GM12891 (cell line): ENCODE measurements around the gene TNS1.

ENCODE experiments used
- DNase-seq: peaks from one replicate; pipeline ENCODE4 v3.0.0; 2011; ENCODE audit warnings: low spot score; ENCODE audit not compliant: insufficient read length
- FAIRE-seq: peaks from 2 replicates; lab custom pipeline; 2011; peaks lifted over from hg19 to GRCh38; lab: Jason Lieb, UNC
- PAX5 ChIP-seq: IDR thresholded peaks from 2 replicates; pipeline ENCODE4 v1.6.1; 2011; ENCODE audit warnings: low read length, moderate library complexity, mild to moderate bottlenecking; ENCODE audit not compliant: insufficient read depth, severe bottlenecking
- POLR2A ChIP-seq: IDR thresholded peaks from 2 replicates; pipeline ENCODE4 v1.6.1; 2011; ENCODE audit warnings: low read depth, low read length, control low read depth
- POLR2AphosphoS5 ChIP-seq: IDR thresholded peaks from 2 replicates; pipeline ENCODE4 v1.6.1; 2011; ENCODE audit warnings: low read depth, low read length, control low read depth
- POU2F2 ChIP-seq: IDR thresholded peaks from 2 replicates; pipeline ENCODE4 v1.6.1; 2011; ENCODE audit warnings: low read depth, mild to moderate bottlenecking, control low read depth, low read length, moderate library complexity
- SPI1 ChIP-seq: IDR thresholded peaks from 2 replicates; pipeline ENCODE4 v1.6.1; 2011; ENCODE audit warnings: low read depth, low read length, control low read depth
- TAF1 ChIP-seq: IDR thresholded peaks from 2 replicates; pipeline ENCODE4 v1.6.1; 2011; ENCODE audit warnings: low read depth, low read length, control low read depth

The TNS1 gene

DNA sequence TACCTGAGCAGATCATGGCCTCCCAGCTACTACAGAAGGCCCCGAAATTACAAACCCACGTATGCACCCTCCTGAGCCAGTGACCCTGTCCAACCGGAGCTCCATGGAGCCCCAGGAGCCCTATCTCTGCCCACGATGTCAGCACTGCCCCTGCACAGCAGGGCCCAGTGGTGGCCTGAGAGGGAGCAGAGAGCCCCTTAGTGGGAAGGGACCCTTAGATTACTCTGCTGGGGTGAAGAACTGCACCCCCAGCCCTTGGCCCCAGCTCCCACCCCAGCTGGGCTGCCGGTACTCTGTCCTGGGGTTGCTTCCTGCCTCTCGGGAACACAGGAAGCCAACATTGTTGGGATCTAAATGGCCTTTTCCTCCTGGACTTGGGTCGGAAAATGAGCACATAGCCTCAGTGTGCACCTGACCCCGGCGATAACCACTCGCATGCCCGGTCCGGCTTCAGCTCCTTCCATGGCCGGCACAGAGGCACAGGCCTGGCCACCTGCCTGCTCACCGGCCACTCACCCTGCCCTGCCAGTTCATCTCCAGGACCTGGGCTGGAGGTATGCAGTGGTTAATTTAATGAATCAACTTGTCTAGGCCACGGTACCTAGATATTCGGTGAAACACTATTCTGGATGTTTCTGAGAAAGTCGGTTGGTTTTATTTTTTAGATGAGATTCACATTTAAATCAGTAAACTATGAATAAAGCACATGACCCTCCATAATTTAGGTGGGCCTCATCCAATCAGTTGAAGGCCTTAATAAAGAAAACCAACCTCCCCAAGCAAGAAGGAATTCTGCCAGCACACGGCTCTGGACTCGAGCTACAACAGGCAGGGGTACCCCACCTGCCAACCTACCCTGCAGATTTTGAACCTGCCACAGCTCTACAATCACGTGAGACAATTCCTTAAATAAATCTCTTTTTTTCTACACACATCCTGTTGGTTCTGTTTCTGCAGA is 19.2 kb downstream of the TNS1 start:
- TF ChIP-seq POLR2AphosphoS5 (no peak), SPI1 (no peak), PAX5 (no peak), POLR2A (no peak), TAF1 (no peak), POU2F2 (no peak)
- FAIRE-seq = no peak
- no peak for DNase-seq

GRCh38 chr2:217981971-217982370 is 20.8 kb downstream of the TNS1 start:
- FAIRE-seq (no peak), DNase-seq (no peak)
- TF ChIP-seq TAF1 (no peak), PAX5 (no peak), SPI1 (no peak), POLR2A (no peak), POLR2AphosphoS5 (no peak), POU2F2 (no peak)

- DNase-seq = no peak
These were observed 21.6 kb downstream of the TNS1 start for GRCh38 chr2:217981084-217981730.

GRCh38 chr2:217980591-217980990 is 22.2 kb downstream of the TNS1 start:
- TF ChIP-seq SPI1 = no peak
- no peak for TF ChIP-seq PAX5
- no peak for TF ChIP-seq POU2F2
- no peak for TF ChIP-seq POLR2A
- TF ChIP-seq POLR2AphosphoS5 = no peak
- TF ChIP-seq TAF1 = no peak
- FAIRE-seq (no peak), DNase-seq (no peak)

More at GRCh38 chr2:217981084-217981730, 21.6 kb downstream of the TNS1 start:
- FAIRE-seq = no peak
- no peak for TF ChIP-seq POLR2AphosphoS5
- no peak for TF ChIP-seq POLR2A
- TF ChIP-seq POU2F2 = no peak
- TF ChIP-seq TAF1 = no peak
- no peak for TF ChIP-seq SPI1
- no peak for TF ChIP-seq PAX5

DNA sequence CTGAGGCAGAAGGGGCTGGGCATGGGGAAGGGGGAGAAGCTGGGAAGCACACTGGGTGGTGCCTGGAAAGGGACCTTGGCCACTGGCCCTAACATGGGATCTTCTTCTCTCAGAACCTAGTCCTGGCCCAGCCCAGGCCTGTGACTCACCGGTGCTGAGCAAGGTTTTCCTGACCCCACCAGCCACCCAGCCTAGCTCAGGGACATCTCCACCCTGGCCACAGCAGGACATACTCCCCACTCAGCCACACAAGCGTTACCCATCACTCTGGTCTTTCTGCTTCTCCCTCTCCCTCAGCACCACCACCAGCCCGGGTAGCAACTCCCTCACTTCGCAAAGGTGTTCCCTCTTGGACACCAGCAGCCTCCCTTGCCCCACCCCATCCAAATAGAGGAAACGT is 22.8 kb downstream of the TNS1 start:
- TF ChIP-seq TAF1 = no peak
- FAIRE-seq (no peak), DNase-seq (no peak)

DNA sequence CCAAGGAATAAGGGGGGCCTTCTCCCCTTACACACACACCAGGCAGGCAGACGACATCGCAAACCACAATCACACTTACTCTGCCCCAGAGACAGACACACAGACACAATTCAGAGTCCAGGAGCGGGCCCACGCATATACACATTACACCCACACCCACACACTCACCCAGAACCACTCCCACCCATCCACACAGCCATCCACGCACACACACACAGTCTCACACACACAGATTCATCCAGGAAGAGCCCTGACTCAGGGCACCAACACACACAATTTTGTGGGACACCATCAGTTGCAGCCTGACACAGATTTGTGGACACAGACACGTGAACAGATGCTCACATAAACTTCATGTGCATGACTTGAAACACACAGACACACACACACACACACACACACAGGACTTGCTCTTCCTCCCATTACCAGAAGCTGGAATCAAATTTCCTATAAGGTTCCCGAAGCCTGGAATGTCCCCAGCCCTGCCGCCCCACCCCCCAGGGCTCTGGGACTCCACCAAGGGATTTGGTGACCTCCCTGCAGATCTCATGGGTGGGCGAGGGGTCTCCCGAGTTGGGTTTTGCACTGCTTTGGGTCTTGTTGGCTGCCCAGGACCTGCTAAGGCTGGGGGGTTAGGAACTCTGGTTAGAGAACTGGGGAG is 23.5 kb downstream of the TNS1 start:
- TF ChIP-seq TAF1 = no peak
- no peak for TF ChIP-seq PAX5
- no peak for TF ChIP-seq POU2F2
- no peak for TF ChIP-seq POLR2A
- no peak for TF ChIP-seq POLR2AphosphoS5
- FAIRE-seq = no peak
- DNase-seq = no peak

- DNase-seq = no peak
- TF ChIP-seq PAX5 (no peak), POU2F2 (no peak), POLR2AphosphoS5 (no peak), POLR2A (no peak), TAF1 (no peak)
These were observed 24.2 kb downstream of the TNS1 start for GRCh38 chr2:217978536-217979150.

DNA sequence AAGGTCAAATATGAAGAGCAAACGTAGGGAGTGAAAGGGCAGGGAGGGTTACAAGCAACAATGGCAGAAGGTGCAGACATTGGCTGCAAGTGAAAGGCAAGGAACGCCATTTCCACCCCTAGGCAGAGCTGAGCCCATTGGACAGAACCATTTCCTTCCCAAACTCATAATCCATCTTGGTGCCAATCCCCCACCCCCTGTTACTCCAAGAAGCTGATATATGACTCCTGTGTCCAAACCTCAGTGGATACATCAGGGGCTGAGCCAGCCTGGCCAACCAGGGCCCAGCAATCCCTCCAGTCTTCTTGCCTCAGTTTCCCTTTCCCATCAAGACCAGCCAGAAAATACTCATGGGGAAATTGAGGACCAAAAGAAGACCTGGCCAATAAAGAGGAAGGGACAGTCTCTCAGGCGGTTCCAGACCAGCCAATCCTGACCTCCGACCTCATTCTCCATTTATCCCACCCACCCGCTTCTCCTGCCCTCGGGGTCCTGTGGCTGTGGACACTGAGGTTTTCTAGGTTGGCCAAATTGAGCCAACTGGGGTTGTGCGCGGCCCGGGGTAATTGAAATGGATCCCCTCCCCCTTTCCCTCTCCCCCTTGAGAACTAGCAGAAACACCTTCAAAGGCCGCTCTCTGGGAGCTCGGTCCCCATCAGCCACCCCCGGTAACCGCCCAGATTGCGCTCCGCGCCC is 24.8 kb downstream of the TNS1 start:
- no peak for FAIRE-seq
- TF ChIP-seq PAX5 (no peak), POLR2AphosphoS5 (no peak), SPI1 (no peak), POLR2A (no peak), TAF1 (no peak), POU2F2 (no peak)
- DNase-seq = no peak

More at GRCh38 chr2:217978536-217979150, 24.2 kb downstream of the TNS1 start:
- FAIRE-seq = no peak

DNA sequence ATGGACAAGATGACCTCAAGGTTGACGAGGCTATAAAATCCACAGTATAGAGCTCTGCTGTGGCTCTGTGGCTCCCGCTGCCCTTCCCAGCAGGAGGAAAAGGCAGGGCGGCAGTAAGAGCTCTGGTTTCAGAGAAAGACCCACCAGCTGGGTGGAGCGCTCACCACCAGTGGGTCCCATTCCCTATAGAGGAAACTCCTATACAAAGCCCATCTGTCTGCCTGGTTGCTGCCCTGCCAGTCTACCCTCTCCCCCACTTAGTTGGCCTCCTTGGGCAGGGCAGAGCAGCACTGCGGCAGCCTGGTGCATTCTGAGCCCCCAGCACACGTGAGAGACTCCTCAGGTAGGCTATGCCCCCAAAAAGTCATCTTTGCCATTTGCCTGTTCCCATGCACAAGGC is 26.5 kb downstream of the TNS1 start:
- TF ChIP-seq POU2F2 (no peak), POLR2AphosphoS5 (no peak), PAX5 (no peak), TAF1 (no peak), SPI1 (no peak), POLR2A (no peak)

More for the DNA sequence above, 26.5 kb downstream of the TNS1 start:
- DNase-seq (no peak), FAIRE-seq (no peak)
